HG03039 (cell line): Measurements from ENCODE around the gene MYL2.
"Not testable (repeated sequence)": the region's sequence is repeated elsewhere in the genome, so short reads cannot be mapped to it uniquely, and the experiment has no call there.

Source experiments
- ATAC-seq: cut with Tn5 transposase; IDR thresholded peaks from one replicate; pipeline ENCODE4 v1.9.1; 2021; ENCODE audit warnings: mild to moderate bottlenecking, moderate library complexity; ENCODE audit not compliant: unreplicated experiment

MYL2 gene, protein sequence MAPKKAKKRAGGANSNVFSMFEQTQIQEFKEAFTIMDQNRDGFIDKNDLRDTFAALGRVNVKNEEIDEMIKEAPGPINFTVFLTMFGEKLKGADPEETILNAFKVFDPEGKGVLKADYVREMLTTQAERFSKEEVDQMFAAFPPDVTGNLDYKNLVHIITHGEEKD

DNA sequence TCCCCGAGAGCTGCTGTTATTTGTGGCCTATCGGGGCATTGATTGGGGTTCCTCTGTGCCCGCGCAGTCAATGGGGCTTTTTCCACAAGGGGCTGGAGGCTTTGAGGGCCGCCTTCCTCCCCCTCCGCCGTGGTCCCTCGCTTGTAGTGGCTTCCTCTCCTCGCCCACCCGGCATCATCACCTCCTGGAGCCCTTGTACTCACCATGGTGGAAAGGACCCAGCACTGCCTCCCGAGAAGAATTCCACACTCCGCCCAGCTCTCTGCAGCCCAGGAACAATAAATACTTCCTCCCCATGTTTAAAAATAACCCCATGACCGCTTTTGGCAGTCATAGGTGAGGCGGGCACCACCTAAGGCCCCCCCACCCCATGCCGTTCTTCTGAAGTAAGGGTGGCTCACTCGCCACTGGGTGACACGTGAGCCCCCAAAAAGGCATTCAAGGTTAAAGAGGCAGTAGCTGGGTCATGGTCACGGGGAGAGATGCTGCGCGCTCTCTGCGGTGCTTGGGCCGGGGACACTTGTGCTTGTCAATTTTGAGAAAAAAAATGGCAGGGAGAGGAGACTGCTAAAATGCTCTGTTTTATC, at the start of gene MYL2:
Gene MYL2, minus strand, starts transcription at position 256 of the 587 bp plus-strand sequence. Its CDS starts 50 bp downstream, at position 206.
- no peak for ATAC-seq

DNA sequence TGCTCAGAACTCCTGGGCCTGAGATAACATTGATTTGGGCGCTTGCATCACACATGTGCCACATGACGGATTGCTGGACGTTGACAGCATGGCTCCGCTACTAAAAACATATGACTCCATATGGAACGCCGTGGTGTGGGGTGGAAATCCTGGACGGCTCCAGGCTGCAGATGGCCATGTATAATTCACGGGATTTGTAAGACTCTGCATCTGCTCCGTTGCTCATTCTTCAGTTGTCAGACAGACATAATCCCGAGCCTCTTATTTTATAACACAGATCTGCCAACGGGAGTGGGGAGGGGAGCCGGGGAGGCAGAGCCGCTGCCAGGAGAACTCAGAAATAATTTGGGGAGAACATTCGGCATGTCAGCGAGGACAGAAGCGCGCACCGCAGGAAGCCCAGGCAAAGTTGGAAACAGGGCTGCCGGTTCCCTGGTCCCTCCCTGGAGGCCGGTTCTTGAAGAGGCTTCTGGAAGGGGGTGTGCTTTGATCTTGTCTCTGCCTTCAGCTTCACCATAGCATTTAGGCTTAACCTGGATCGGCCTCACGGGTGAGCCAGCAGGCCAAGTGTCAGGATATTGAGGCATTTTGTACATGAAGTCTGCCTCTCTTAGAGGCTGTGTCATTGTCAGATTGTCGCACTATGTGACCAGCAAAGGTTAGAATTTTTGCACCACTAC, 45.8 kb upstream of the MYL2 start:
- ATAC-seq, result no peak

DNA sequence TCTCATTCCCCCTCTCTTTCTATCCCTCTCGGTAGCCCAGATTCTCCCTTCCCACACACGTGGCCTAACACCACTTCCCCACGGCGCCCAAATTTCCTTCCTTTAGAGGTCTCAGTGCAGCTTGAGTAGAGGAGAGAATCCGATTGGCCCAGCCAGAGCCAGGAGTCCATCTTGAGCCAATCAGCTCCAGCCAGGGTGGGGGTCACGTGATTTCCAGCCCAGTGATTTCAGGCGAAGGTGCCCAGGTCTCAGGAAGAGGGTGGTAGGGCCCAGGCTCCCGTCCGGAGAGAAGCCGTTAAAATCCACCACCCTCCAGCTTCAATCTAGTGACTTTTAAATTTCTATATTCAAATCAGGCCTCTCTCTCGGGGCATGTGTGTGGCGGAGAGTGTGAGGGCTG, 45.2 kb upstream of the MYL2 start:
- no peak for ATAC-seq

DNA sequence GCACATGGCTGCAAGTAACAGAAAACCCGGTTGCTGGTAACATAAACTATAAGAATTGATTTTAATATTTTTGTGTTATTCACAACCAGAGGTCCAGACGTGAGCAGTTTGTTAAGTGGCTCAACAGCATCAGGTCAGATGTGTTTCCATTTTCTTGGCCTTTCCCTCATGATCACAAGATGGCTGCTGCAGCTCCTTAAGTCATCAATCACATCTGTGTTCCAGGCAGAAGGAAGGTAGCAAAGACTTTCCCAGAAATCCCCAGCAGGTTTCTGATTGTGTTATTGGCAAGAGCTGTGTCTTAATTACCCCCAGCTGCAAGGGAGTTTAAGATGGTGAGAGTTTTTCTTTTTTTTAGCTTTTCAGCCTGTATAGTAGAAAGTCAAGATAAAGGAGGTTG, 40.4 kb upstream of the MYL2 start:
- ATAC-seq, result no peak

DNA sequence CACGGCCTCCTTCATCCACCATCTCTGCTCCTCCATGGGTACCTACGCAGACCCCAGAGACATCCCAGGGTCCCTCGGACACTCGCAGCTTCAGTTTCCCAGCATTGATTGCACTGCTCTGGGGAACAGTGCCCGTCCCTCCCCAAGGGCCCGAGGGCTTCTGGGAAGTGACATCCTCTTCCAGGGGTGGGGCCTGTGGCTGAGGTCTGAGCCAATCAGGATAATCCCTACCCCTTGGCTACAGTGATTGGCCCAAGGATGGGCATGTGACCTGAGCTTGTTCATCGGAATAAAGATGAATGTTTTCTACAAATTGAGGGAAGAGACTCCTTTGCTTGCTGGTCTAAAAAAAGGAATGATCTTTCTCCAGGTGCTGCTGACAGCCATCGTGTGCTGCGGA, 37.3 kb upstream of the MYL2 start:
- no peak for ATAC-seq

DNA sequence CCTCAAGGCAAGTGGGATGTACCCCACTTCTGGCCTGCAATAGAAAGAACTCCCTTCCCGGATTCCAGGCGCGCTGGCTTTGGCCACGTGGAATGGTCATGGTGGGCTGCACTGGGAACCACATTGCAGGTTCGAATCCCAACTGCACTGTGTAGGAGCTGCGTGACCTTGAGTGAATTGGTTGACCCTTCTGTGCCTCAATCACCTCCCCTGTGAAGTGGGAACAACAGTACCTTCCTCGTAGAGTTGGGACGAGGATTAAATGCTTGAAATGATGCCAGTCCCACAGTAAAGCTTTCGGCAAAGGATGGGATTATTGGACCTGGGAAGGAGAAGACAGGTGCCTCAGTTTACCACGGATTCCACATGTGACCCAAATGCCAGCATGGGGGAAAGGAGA, 36.8 kb upstream of the MYL2 start:
- ATAC-seq, result no peak

DNA sequence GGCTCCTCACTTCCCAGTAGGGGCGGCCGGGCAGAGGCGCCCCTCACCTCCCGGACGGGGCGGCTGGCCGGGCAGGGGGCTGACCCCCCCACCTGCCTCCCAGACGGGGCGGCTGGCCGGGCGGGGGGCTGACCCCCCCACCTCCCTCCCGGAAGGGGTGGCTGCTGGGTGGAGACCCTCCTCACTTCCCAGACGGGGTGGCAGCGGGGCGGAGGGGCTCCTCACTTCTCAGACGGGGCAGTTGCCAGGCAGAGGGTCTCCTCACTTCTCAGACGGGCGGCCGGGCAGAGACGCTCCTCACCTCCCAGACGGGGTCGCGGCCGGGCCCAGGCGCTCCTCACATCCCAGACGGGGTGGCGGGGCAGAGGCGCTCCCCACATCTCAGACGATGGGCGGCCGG, 30.5 kb upstream of the MYL2 start:
- not testable (repeated sequence) for ATAC-seq

DNA sequence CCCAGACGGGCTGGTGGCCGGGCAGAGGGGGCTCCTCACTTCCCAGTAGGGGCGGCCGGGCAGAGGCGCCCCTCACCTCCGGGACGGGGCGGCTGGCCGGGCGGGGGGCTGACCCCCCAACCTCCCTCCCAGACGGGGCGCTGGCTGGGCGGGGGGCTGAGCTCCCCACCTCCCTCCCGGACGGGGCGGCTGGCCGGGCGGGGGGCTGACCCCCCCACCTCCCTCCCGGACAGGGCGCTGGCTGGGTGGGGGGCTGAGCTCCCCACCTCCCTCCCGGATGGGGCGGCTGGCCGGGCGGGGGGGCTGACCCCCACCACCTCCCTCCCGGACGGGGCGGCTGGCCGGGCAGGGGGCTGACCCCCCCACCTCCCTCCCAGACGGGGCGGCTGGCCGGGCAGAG, 30.1 kb upstream of the MYL2 start:
- not testable (repeated sequence) for ATAC-seq

DNA sequence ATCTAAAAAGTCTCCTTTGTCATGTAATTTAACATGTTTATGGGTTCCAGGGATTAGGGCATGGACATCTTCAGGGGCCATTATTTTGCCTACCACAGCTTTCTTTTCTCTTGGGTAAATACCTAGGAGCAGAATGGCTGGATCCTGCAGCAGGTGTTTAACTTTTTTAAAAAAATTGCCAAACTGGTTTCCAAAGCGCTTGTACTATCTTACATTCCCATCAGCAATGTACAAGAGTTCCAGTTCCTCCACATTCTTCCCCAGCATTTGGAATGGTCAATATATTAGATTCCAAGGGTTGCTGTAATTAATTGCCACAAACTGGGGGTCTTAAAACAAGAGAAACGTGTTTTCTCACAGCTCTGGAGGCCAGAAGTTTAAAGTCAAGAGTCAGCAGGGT, 27.7 kb upstream of the MYL2 start:
- no peak for ATAC-seq

DNA sequence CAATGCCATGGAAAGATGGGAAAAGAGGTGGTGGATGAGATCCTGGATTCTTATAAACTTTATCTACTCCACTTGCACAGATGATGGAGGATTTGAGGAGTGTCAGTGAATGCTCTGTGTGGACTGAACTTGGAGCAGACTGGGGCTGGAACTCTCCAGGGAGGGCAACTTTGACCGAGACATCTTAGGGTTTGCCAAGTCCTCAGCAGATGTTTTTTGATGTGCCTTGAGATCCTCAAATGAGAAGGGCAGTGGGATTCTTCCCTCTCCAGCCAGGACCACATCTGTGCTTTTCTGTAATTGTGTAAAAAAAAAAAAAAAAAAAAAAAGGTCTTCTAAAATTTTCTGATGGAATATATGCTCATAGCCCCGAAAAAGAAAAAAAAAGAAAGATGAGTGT, 23.0 kb upstream of the MYL2 start:
- ATAC-seq, result no peak

DNA sequence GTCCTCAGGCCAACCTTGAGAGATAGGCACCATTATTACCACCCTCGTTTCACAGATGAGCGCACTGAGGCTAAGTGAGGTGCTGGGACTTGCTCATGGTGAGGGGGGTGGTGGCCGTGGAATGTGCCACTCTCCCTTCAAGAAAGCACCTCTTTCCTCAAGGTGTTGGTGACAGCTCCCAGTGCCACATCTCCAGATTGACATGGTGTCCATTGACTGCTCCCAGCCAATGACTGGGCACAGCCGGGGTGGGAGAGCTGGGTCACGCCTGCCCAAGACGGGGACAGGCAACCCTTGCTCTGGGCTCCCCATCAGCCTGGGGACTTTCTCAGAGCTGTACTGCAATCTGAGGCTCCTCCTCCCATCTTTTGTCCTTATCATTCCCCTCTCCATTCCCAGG, 21.0 kb upstream of the MYL2 start:
- no peak for ATAC-seq

DNA sequence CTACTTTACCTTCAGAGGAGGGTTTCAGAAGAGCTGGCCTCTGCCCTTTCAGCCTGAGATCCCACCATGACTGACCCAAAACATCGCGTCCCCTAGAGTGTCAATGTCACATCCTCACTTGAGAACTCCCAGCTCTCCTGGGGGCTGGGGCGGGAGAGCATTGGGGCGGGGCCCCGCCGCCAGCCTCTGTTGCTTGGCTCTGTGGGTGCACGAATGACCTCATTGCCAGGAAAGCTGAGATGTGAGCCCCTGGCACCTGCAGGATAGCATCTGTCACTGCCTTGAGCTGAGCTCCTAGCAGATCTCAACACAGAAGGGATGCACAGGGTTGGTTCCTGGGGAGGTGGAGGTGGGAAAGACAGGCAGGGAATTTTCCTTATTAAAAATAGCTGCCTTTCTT, 20.6 kb upstream of the MYL2 start:
- no peak for ATAC-seq

DNA sequence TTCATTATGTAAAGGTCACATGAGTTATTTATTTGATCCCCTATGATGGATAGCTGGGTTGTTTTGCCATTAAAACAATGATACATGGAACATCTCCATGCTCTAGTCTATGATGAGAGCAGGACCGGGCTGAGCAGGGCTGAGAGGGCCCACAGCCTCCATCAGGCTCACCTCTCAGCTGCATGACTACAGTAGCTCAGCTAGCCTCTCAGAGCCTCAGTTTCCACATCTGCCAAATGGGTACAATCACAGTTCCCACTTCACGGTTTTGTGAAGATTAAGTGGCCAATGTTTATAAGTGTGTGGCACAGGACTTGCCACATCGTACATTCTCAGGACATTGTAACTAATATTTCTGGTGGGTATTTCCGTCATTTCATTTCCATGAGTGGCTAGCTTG, 19.9 kb upstream of the MYL2 start:
- ATAC-seq, result no peak

DNA sequence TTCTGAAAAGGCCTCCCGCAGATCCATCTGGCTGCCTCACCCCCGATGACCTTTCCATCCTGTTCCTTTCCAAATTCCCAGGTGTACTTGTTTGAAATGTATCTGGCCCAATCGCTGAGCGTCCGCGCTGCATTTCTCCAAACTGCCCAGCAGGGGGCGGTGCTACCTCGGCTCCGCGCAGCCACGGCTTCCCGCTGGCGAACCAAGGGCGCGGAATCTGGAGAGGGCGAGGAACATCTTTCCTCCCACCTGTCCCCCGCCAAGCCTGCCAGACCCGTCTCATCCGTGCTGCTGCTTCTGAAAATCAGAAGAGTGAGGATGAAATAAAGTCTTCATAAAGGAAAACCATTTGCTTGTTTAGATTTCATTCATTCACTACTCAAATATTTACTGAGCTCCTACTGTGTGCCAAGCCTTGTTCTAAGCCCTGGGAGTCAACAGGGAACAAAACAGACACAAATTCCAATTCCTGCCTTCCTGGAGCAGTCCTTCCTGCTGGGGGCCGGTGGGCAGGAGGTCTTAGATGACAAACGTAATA, 16.8 kb upstream of the MYL2 start:
- ATAC-seq, result no peak

DNA sequence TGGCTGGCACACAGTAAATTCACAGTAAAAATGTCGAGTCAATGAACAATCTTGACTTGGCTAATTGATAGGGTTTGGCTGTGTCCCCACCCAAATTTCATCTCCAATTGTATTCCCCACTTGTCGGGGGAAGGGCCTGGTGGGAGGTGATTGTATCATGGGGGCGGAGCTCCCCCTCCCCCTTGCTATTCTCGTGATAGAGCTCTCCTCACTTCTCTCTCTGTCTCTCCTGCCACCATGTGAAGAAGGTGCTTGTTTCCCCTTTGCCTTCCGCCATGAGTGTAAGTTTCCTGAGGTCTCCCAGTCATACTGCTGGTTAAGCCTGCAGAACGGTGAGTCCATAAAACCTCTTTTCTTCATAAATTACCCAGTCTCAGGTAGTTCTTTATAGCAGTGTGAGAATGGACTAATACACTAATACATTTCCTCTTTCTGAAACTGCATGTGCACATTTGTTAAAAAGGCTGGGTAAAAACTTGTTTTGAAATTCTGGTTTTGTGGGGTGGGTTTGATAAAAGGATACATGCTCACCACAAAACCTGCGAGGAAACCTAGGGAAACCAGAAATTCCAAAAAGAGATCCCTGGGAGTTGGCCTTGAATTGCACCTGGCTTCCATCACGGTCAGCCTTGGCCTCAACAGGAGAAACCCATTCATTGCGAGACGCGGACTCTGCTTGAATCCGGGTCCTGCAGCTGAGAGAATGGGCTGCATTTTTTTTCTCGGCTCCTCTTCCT, 16.2 kb upstream of the MYL2 start:
- ATAC-seq, result no peak

DNA sequence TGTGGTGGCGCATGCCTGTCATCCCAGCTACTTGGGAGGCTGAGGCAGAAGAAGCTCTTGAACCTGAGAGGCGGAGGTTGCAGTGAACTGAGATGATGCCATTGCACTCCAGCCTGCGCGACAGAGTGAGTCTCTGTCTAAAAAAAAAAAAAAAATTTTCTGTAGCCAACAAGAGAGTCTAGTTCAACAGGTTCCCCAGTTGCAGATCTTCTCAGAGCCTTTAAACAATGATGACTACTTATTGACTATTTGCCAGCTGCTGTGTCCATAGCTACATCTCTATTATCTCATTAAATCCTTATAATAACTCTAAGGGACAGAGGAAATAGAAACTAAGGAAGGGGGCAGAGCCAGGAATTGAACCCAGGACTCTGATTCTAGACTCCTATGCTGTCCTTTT, 15.2 kb upstream of the MYL2 start:
- ATAC-seq, result no peak

DNA sequence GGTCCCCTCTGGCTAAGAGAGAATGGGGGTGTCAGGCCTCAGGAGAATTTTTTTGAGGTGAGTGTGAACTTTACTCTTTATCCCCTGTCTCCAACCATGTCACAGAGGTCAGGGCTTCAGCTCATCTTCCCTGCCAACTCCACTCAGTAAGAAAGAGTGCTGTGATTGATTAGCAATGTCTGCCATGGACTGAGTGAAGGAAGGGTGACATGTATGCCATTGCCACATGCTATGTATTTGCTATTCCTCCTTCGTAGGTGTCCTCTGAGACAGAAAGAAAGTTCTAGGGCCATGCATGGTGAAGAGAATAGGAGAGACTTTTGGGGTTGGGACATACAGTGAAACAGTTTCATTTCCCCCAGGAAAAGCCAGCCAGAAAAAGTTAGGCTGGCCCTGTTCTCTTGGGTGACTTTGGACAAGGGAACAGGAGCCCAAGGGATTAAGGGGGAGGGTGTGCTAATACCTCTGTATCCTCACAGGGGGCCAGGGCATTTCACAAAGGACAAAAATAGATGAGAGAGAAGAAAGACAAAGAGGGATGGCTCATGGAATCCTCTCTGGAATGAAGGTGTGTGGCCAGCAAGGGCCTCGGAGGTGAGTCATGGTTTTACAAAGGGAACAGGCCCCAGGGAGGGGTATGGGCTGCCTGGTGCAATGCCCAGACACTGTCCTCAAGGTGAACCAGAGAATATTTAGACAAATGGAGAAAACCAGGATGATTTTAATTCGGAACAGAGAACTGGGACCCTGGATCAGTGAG, 13.9 kb upstream of the MYL2 start:
- no peak for ATAC-seq

DNA sequence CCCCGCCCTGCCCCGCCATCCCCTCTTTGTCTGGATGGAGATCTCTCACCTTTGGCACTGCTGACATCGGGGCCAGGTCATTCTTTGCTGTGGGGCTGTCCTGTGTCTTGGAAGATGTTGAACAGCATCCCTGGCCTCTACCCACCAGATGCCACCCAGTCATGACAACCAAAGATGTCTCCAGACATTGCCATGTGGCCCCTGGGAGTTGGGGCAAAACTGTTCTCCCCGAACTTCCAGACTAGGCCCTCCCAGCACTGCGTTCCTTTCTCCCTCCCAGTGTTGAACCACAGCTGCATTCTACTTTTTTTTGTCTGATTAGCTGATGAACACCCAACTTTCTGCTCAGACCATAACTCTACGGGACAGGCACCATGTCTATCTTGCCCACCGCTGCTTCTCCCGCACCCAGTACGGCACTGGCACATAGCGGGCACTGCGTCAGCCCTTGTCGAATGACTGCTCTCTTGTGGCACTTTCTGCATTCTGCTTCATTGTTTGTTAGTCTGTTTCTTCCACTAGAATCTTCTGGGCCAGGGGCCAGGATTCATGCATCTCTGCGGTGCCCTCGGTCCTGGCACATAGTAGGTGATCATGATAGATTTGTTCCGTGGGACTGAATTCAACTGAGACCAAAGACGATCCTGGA, 13.1 kb upstream of the MYL2 start:
- no peak for ATAC-seq

DNA sequence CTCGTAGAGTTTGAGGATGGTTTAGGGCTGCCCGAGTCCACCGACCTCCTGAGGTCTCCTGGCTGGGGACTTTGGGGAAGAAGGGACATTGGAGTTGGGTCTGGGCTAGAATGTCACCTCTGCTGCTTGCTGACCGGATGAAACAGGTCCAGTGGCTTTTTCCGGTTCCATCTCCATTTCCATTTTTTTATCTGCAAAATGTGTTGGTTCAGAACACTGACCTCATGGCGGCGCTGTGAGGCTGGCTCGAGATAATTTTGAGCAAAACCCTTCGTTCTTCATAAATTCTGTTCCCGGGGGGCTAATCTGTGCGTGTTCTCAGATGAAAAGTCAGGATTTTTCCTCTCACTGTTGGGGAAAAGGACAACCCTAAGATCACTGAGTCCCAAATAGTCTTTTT, 11.7 kb upstream of the MYL2 start:
- ATAC-seq, result no peak

DNA sequence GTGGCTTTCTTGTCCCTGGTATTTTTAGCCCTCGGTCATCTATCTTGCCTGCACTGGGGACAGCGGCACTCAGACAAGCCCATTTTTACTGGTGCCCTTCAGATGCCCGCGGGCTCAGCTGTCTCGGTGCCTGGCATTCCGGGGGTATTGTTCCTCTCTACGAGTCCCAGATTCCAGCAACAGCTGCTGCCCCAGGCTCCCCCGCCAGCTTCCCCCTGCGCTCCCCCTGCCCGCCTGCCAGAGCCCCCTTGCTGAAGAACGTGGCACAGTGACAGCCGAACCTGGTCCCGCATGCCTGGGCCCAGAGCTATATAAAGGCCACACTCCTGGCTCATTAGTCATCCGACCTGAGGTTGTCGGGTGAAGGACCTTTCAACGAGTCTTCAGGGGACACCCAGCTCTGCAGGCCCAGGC, 10.9 kb upstream of the MYL2 start:
- ATAC-seq, result no peak
